Activated CD8-positive, alpha-beta memory T cell treated with anti-CD3 and anti-CD28 coated beads, Interleukin-2, amount 10 ng/mL, durations not matched to agents 7 days and 5 days (primary cell): Measurements from ENCODE around the gene AHNAK2. TPM values are rescaled to one million over a fixed set of nuclear protein-coding genes. Genes with fewer than 3 reads are reported as not detected.
"Not testable (repeated sequence)": the region's sequence is repeated elsewhere in the genome, so short reads cannot be mapped to it uniquely, and the experiment has no call there.

Experiments used
- ATAC-seq: fragments of 150-1000 bp; cut with Tn5 transposase; one replicate; pipeline ENCODE4 v1.10.0; 2021; ENCODE audit warnings: moderate library complexity
- CTCF ChIA-PET: fragments of 350-600 bp; sonication (Branson Sonifier 250); formaldehyde crosslinking; loops from one replicate; lab custom pipeline; 2021; ENCODE audit warnings: antibody characterized with exemption; lab: Charles Lee
- DNase-seq: peaks from one replicate; pipeline ENCODE4 v3.0.0-alpha.2; 2020
- H3K27ac Mint-ChIP-seq: one replicate; pipeline ENCODE4 v1.8.0; 2021; ENCODE audit warnings: mild to moderate bottlenecking, mixed read lengths
- H3K27me3 Mint-ChIP-seq: one replicate; pipeline ENCODE4 v1.8.0; 2021; ENCODE audit warnings: mixed read lengths
- H3K36me3 Mint-ChIP-seq: one replicate; pipeline ENCODE4 v1.8.0; 2021; ENCODE audit warnings: mild to moderate bottlenecking, mixed read lengths
- H3K4me1 Mint-ChIP-seq: one replicate; pipeline ENCODE4 v1.8.0; 2021; ENCODE audit warnings: mixed read lengths
- H3K4me3 Mint-ChIP-seq: one replicate; pipeline ENCODE4 v1.8.0; 2021; ENCODE audit warnings: mild to moderate bottlenecking, moderate library complexity, mixed read lengths
- H3K9me3 Mint-ChIP-seq: one replicate; pipeline ENCODE4 v1.8.0; 2022; ENCODE audit warnings: low read depth, mixed read lengths
- total RNA-seq, 2 experiments: library from RNA; stranded (reverse); gene quantifications; one replicate each; pipeline ENCODE4 v1.2.3, GENCODE V29; 2021

Gene AHNAK2
- total RNA-seq, 2 experiments from 2014 or later, result not detected

- ATAC-seq, H3K9me3 Mint-ChIP-seq, H3K4me3 Mint-ChIP-seq, CTCF ChIA-PET, H3K4me1 Mint-ChIP-seq, DNase-seq, H3K27ac Mint-ChIP-seq, H3K27me3 Mint-ChIP-seq, H3K36me3 Mint-ChIP-seq: not testable (repeated sequence)
These were observed 30.1 kb downstream of the AHNAK2 start for GRCh38 chr14:104947881-104948735.

GRCh38 chr14:104947201-104947600 is 31.0 kb downstream of the AHNAK2 start:
- ATAC-seq, H3K4me3 Mint-ChIP-seq, H3K36me3 Mint-ChIP-seq, H3K27me3 Mint-ChIP-seq, H3K9me3 Mint-ChIP-seq, DNase-seq, H3K27ac Mint-ChIP-seq, H3K4me1 Mint-ChIP-seq, CTCF ChIA-PET: not testable (repeated sequence)

- CTCF ChIA-PET, result not testable (repeated sequence)
These were observed 31.9 kb downstream of the AHNAK2 start for GRCh38 chr14:104945986-104946965.

GRCh38 chr14:104945266-104945665 is 32.9 kb downstream of the AHNAK2 start:
- H3K27ac Mint-ChIP-seq, H3K36me3 Mint-ChIP-seq, H3K9me3 Mint-ChIP-seq, ATAC-seq, DNase-seq, H3K4me1 Mint-ChIP-seq, H3K4me3 Mint-ChIP-seq, H3K27me3 Mint-ChIP-seq: not testable (repeated sequence)
- CTCF ChIA-PET, result interaction anchor here (1.5 kb wide), 1 partner anchor 12 kb away, joined by 4 read pairs; no protein-coding TSS in a partner anchor

More at GRCh38 chr14:104945986-104946965, 31.9 kb downstream of the AHNAK2 start:
- H3K27me3 Mint-ChIP-seq, H3K27ac Mint-ChIP-seq, DNase-seq, H3K4me3 Mint-ChIP-seq, H3K4me1 Mint-ChIP-seq, H3K36me3 Mint-ChIP-seq, H3K9me3 Mint-ChIP-seq, ATAC-seq: not testable (repeated sequence)

- not testable (repeated sequence) for H3K27ac Mint-ChIP-seq, H3K4me1 Mint-ChIP-seq, H3K36me3 Mint-ChIP-seq, H3K27me3 Mint-ChIP-seq, DNase-seq, ATAC-seq, H3K4me3 Mint-ChIP-seq, H3K9me3 Mint-ChIP-seq
- CTCF ChIA-PET, result interaction anchor here (1.5 kb wide), 1 partner anchor 11 kb away, joined by 4 read pairs; no protein-coding TSS in a partner anchor
These were observed 33.6 kb downstream of the AHNAK2 start for GRCh38 chr14:104944436-104945205.

- ATAC-seq, H3K9me3 Mint-ChIP-seq, H3K4me1 Mint-ChIP-seq, H3K36me3 Mint-ChIP-seq, DNase-seq, CTCF ChIA-PET, H3K27ac Mint-ChIP-seq, H3K27me3 Mint-ChIP-seq, H3K4me3 Mint-ChIP-seq: not testable (repeated sequence)
These were observed 34.2 kb downstream of the AHNAK2 start for GRCh38 chr14:104944016-104944308.

GRCh38 chr14:104943216-104944015 is 34.8 kb downstream of the AHNAK2 start:
- peaks cover 12% of the 10 kb centered on the region for H3K27me3 Mint-ChIP-seq
- H3K9me3 Mint-ChIP-seq, H3K27ac Mint-ChIP-seq, CTCF ChIA-PET, H3K4me1 Mint-ChIP-seq, H3K4me3 Mint-ChIP-seq, ATAC-seq, DNase-seq, H3K36me3 Mint-ChIP-seq: not testable (repeated sequence)

GRCh38 chr14:104942586-104942985 is 35.6 kb downstream of the AHNAK2 start:
- H3K4me1 Mint-ChIP-seq, result no peaks in the 10 kb centered on the region
- CTCF ChIA-PET, result no interaction called here
- no peak overlapping the region for H3K27ac Mint-ChIP-seq
- no peak overlapping the region for H3K4me3 Mint-ChIP-seq
- ATAC-seq (no peak), DNase-seq (no peak)
- H3K9me3 Mint-ChIP-seq, result no peaks in the 10 kb centered on the region
- peaks cover 20% of the 10 kb centered on the region for H3K27me3 Mint-ChIP-seq
- H3K36me3 Mint-ChIP-seq, result no peaks in the 10 kb centered on the region

- Mint-ChIP-seq H3K27me3 (peaks cover 24% of the 10 kb centered on the region), H3K27ac (no peak overlapping the region), H3K9me3 (no peaks in the 10 kb centered on the region), H3K4me1 (no peaks in the 10 kb centered on the region), H3K36me3 (no peaks in the 10 kb centered on the region), H3K4me3 (no peak overlapping the region)
- DNase-seq (no peak), ATAC-seq (no peak)
- CTCF ChIA-PET, result interaction anchor here (1.4 kb wide), 1 partner anchor 34 kb away, joined by 4 read pairs; no protein-coding TSS in a partner anchor
These were observed 36.4 kb downstream of the AHNAK2 start for GRCh38 chr14:104941508-104942365.

GRCh38 chr14:104940526-104941150 is 37.5 kb downstream of the AHNAK2 start:
- DNase-seq, result no peak
- CTCF ChIA-PET, result interaction anchor here (0.9 to 2.3 kb wide), 4 partner anchors 19 to 105 kb away, joined by 3 to 6 read pairs (median 4); no protein-coding TSS in a partner anchor
- Mint-ChIP-seq H3K27ac (no peak overlapping the region), H3K9me3 (no peaks in the 10 kb centered on the region), H3K27me3 (peaks cover 29% of the 10 kb centered on the region), H3K4me3 (no peak overlapping the region), H3K36me3 (no peaks in the 10 kb centered on the region), H3K4me1 (no peaks in the 10 kb centered on the region)
- no peak for ATAC-seq

- DNase-seq (no peak), ATAC-seq (no peak)
- H3K9me3 Mint-ChIP-seq, result no peaks in the 10 kb centered on the region
- H3K27me3 Mint-ChIP-seq, result peaks cover 37% of the 10 kb centered on the region
- no peaks in the 10 kb centered on the region for H3K36me3 Mint-ChIP-seq
- CTCF ChIA-PET, result interaction anchor here (0.9 to 2.3 kb wide), 4 partner anchors 20 to 106 kb away, joined by 3 to 6 read pairs (median 4); no protein-coding TSS in a partner anchor
- H3K27ac Mint-ChIP-seq, result no peak overlapping the region
- H3K4me1 Mint-ChIP-seq, result no peaks in the 10 kb centered on the region
- H3K4me3 Mint-ChIP-seq, result no peak overlapping the region
These were observed 38.3 kb downstream of the AHNAK2 start for GRCh38 chr14:104939666-104940410.
